AG08395 (cell line): ENCODE results near the gene MUTYH.

Experiments
- DNase-seq: peaks from one replicate; pipeline ENCODE4 v3.0.0; 2012; ENCODE audit warnings: mixed read lengths, low spot score

Gene MUTYH

DNA sequence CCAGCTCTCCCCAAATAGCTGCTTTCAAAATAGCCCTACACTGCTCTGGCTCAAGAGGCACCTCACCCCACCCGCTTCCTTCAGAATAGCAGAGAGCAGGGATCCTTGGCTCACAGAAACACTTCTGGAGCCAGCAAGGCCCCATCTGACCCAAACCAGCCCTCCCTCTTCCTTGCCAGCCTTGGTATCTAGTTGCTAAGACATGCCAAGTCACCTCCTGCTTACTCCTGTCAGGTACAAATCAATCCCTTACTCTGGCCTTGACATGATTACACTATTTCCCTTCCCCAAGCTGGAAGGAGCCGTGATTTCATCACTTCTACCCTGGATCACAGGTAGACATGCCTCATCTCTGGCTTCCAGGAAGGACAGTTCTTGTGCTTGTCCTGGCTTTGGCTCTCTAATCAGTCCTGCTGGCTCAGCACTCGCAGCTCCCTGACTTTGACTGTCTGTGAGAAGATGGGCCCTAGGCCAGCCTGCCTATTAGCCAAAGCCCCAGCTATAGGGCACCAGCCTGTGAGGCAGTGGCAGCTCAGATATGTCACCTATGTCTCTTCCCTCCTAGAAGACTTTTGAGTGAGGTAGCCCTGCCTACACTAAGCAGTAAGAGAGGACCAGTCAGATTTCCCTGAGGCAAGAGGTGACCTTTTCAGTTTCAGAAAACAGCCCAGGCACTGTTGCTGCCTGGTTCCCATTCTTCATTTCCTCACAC lies 8.9 kb upstream of the MUTYH start:
- no peak for DNase-seq

GRCh38 chr1:45348609-45348965 lies 8.3 kb upstream of the MUTYH start:
- no peak for DNase-seq

DNA sequence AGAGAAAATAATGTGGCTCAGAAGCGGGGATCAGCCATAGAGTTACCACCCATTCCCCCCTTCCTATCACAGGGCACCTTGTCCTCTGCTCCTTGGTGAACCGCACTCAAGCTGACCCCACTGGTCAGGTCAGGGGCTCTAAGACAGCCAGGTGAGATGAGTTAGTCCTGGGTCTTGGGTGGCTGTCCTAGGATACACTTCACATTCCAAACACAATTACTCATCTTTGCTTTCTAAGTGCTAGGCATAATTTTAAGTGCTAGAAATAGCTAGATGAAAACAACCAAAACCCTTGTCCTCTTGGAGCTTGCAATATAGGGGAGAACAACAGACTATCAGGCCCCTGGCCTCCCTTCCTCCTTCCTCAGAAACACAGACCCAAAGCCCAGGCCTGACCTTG lies 7.8 kb upstream of the MUTYH start:
- DNase-seq, result peak; percentile 49

- DNase-seq, result no peak
Measured at GRCh38 chr1:45346473-45346872, 6.2 kb upstream of the MUTYH start.

DNA sequence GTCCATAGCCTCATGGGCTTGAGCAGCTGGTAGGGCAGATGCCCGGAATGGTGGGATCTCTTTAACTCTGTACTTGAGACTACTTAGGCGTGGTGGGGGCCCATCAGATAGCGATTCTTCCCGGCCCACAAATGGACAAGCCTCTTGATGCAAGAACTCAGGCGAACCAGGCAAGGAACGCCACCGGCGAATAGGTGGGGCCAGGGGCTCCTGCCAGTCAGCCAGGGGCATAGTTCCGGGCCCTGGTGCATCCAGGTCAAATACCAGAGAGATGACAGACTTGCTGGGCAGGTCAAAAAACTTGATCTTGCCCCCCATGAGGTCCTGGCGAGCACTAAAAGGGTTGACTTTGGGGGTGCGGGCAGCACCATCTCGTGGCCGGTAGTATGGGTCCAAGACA lies 4.8 kb upstream of the MUTYH start:
- DNase-seq, result no peak

DNA sequence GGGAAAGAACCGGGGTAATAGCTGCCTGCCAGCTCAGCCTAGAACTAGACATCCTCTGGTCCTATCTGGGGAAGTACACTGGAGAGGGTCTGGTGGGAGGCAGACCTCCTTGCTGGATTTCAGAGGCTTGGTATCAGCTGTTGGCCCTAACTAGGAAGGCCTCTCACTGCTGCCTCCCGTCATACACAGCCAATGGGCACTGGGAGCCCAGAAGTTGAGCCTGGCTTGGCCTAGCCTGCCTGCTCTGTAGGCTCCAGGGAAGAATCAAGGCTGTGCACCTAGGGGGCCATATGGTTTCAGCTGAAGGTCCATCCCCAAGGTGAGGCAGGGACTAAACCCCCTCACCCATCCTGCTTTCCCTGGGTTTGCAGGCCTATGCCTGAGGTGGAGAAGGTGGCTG lies 4.3 kb upstream of the MUTYH start:
- DNase-seq, result no peak

DNA sequence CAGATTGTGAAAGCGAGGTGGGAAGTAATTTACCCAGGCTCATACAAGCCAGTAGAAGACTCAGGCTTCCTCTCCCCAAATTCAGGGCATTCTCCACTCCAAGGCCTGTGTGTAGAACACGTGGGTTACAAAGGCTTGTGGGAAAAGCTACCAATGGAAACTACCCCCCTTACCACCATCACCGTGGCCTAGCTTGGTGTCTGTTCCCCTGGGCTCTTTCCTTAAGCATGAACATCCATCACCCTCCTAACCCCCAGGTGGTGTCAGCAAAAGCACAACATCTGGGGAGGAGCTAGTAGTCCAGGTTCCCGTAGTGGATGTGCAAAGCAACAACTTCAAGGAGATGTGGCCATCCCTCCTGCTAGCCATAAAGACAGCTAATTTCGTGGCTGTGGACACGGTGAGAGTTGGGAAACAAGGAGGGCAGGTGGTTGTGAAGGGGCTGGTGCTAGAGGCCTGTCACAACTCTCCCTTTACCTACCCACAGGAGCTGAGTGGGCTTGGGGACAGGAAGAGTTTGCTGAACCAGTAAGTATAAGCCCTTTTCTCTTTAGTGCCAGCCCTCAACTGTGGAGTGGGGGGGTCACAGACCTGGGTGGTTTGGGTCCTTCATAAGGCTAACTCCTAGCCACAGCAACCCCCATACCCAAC lies 701 bp upstream of the MUTYH start:
- DNase-seq, result no peak

- no peak for DNase-seq
Measured at GRCh38 chr1:45337630-45338325, 2.5 kb downstream of the MUTYH start.

DNA sequence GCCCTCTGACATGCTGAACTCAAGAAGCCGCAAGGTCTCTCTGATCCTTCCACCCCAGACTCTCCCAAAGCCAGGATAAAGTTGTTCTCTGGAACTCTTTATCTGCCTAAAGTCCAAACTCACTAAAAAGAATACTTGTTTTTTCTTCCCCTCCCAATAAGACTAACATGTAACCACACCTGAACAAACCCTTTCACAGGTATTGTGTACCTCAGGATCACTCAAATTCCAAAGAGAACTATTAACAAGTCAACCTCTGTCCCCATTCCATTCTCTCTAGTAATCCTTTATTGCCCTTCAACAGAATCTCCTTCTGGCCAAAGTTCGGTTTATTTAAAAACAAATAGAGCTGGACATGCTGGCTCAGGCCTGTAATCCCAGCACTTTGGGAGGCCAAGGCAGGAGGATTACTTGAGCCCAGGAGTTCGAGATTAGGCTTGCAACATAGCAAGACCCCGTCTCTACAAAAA lies 4.3 kb downstream of the MUTYH start:
- DNase-seq, result no peak

- DNase-seq, result no peak
Measured at GRCh38 chr1:45334308-45335245, 5.7 kb downstream of the MUTYH start.

- DNase-seq, result no peak
Measured at GRCh38 chr1:45332346-45332720, 7.9 kb downstream of the MUTYH start.

- DNase-seq, result no peak
Measured at GRCh38 chr1:45331436-45332345, 8.5 kb downstream of the MUTYH start.

GRCh38 chr1:45329445-45329844 lies 10.8 kb downstream of the MUTYH start:
- DNase-seq, result no peak

GRCh38 chr1:45328680-45329079 lies 11.6 kb downstream of the MUTYH start:
- DNase-seq, result no peak

DNA sequence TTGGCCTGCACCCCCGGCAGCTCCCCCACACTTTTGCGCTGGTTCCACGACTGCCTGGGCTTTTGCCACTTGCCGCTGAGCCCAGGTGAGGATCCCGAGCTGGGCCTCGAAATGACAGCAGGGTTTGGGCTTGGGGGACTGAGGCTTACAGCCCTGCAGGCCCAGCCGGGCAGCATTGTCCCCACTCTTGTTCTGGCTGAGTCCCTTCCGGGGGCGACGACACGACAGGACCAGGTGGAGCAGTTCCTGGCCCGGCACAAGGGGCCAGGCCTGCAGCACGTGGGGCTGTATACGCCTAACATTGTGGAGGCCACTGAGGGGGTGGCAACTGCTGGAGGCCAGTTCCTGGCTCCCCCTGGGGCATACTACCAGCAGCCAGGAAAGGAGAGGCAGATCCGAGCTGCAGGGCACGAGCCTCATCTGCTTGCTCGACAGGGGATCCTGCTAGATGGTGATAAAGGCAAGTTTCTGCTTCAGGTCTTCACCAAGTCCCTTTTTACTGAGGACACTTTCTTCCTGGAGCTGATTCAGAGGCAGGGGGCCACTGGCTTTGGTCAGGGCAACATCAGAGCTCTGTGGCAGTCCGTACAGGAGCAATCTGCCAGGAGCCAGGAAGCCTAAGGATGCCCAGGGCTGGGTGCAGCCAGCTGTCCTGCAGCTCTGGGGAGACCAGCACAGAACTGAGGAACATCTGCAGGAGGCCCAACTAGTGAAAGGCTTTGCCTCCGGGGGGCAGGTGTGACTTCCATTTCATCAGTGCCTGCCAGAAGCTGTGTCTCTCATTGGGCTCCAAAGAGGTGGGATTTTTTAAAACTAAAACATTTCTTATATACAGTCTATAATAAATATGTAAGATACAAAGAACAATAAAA lies 12.4 kb downstream of the MUTYH start:
- no peak for DNase-seq

- peak; percentile 66 for DNase-seq
Measured at GRCh38 chr1:45326627-45327623, 13.3 kb downstream of the MUTYH start, which contains the start of gene HPDL. HPDL (plus strand) TSS chr1:45326895; CDS start chr1:45327149, 254 bp downstream.

- no peak for DNase-seq
Measured at GRCh38 chr1:45325851-45326506, 14.3 kb downstream of the MUTYH start.

GRCh38 chr1:45322486-45323040 lies 17.7 kb downstream of the MUTYH start:
- DNase-seq, result no peak
